K562 (cell line): ENCODE data around the gene HPN. TPM values are rescaled to one million over a fixed set of nuclear protein-coding genes. Genes with fewer than 3 reads are reported as not detected.

Experiments used
- ATAC-seq: fragments of 200-7000 bp; cut with Tn5 transposase; 3 replicates; pipeline ENCODE4 v1.9.1; 2020; ENCODE audit warnings: moderate library complexity
- BruUV-seq: library from RNA; stranded (reverse); fragments of 400-500 nt; replicated peaks from 2 replicates; lab custom pipeline; 2021; lab: Mats Ljungman, UMichigan
- CTCF ChIA-PET: fragments of 300-600 bp; formaldehyde crosslinking; extraction: SDS; loops from one replicate; lab custom pipeline; 2021; ENCODE audit warnings: low intra/inter-chr PET ratio; lab: Yijun Ruan, JAX
- POLR2A ChIA-PET: fragments of 300-600, 350-650 bp; sonication (Branson Sonifier 250); formaldehyde crosslinking; extraction: SDS; loops from one replicate; lab custom pipeline; 2021; ENCODE audit warnings: antibody characterized with exemption, inconsistent platforms; lab: Yijun Ruan, JAX
- DNase-seq, 4 experiments: peaks; one replicate each; pipeline versions ENCODE4 v3.0.0 to v3.0.0-alpha.2; 2011 to 2018; ENCODE audit warnings: low spot score in 3 of 4, mixed read lengths in 3 of 4; ENCODE audit errors: extremely low read depth in 1 of 4
- FAIRE-seq: peaks from 2 replicates; lab custom pipeline; 2011; peaks lifted over from hg19 to GRCh38; lab: Jason Lieb, UNC
- H2AFZ ChIP-seq: 2 replicates; pipeline ENCODE4 v1.6.0; 2011; ENCODE audit warnings: low read depth, low read length, control low read depth, inconsistent platforms
- H3K27ac ChIP-seq: fragments of 200-600 bp; 3 replicates; pipeline ENCODE4 v1.8.0; 2011; ENCODE audit warnings: low read depth, mild to moderate bottlenecking, control low read depth, inconsistent platforms, low read length, moderate library complexity, mixed read lengths; ENCODE audit errors: extremely low read depth
- H3K27me3 ChIP-seq, 2 experiments: fragments of 300-600 bp in 1 of 2; 2 replicates in 1 of 2; 3 replicates in 1 of 2; pipeline versions ENCODE4 v1.6.0 to v1.8.0; 2011; ENCODE audit warnings: inconsistent platforms in 2 of 2, low read length in 2 of 2, mild to moderate bottlenecking in 1 of 2, mixed read lengths in 1 of 2, moderate library complexity in 1 of 2; ENCODE audit not compliant: control insufficient read depth in 2 of 2, insufficient read depth in 2 of 2
- H3K36me3 ChIP-seq: fragments of 300-600 bp; 3 replicates; pipeline ENCODE4 v1.8.0; 2011; ENCODE audit warnings: mild to moderate bottlenecking, low read length, inconsistent platforms; ENCODE audit not compliant: control insufficient read depth, insufficient read depth
- H3K4me1 ChIP-seq, 2 experiments: fragments of 200-600 bp in 1 of 2; replicated peaks in 1 of 2; 2 replicates in 1 of 2; 3 replicates in 1 of 2; pipeline versions ENCODE4 v1.5.1 to v1.8.0; 2011; ENCODE audit warnings: inconsistent platforms in 2 of 2, low read length in 2 of 2, mild to moderate bottlenecking in 1 of 2, mixed read lengths in 1 of 2, moderate library complexity in 1 of 2; ENCODE audit not compliant: control insufficient read depth in 2 of 2, insufficient read depth in 2 of 2
- H3K4me2 ChIP-seq: 2 replicates; pipeline ENCODE4 v1.6.1; 2011; ENCODE audit warnings: low read length, control low read depth, inconsistent platforms, mixed read lengths; ENCODE audit not compliant: insufficient read depth
- H3K4me3 ChIP-seq: fragments of 200-600 bp; sonication (generic), shearing (Covaris generic); 2 replicates; pipeline ENCODE4 v1.5.1; 2016; ENCODE audit warnings: control low read depth, inconsistent platforms
- H3K79me2 ChIP-seq: fragments of 200-600 bp; 3 replicates; pipeline ENCODE4 v1.8.0; 2011; ENCODE audit warnings: low read length, inconsistent platforms; ENCODE audit not compliant: control insufficient read depth, insufficient read depth
- H3K9ac ChIP-seq, 2 experiments: 2 replicates each; pipeline versions ENCODE4 v1.6.0 to v1.6.1; 2011; ENCODE audit warnings: low read depth in 2 of 2, low read length in 2 of 2, control low read depth in 1 of 2, inconsistent platforms in 1 of 2, mild to moderate bottlenecking in 1 of 2, mixed read lengths in 1 of 2; ENCODE audit not compliant: insufficient read depth in 1 of 2
- H3K9me1 ChIP-seq: one replicate; pipeline ENCODE4 v1.6.0; 2011; ENCODE audit warnings: inconsistent platforms, mild to moderate bottlenecking, low read length, moderate library complexity; ENCODE audit not compliant: control insufficient read depth, insufficient read depth
- H3K9me3 ChIP-seq: replicated peaks from 2 replicates; pipeline ENCODE4 v1.5.1; 2011; ENCODE audit warnings: low read depth, low read length, inconsistent platforms; ENCODE audit not compliant: control insufficient read depth, insufficient read depth
- H4K20me1 ChIP-seq: replicated peaks from 2 replicates; pipeline ENCODE4 v1.6.1; 2011; ENCODE audit warnings: low read length, inconsistent platforms, mixed read lengths; ENCODE audit not compliant: control insufficient read depth, insufficient read depth
- CHD2 ChIP-seq: IDR thresholded peaks from 2 replicates; pipeline ENCODE4 v1.6.1; 2011; ENCODE audit warnings: low read depth, low read length
- ETS1 ChIP-seq: conservative IDR thresholded peaks from 2 replicates; pipeline ENCODE4 v1.6.1; 2011; ENCODE audit warnings: low read depth, mild to moderate bottlenecking, low read length; ENCODE audit not compliant: control insufficient read depth
- GABPB1 ChIP-seq: sonication (generic); formaldehyde crosslinking; IDR thresholded peaks from 2 replicates; pipeline ENCODE4 v1.8.0; 2022; ENCODE audit warnings: mild to moderate bottlenecking, missing genetic modification reagents
- HNRNPL ChIP-seq: fragments of 200-400 bp; formaldehyde crosslinking; IDR thresholded peaks from 2 replicates; pipeline ENCODE4 v1.6.1; 2017; ENCODE audit warnings: low read depth, mild to moderate bottlenecking, low read length
- HSF4 ChIP-seq: fragments of 250-450 bp; sonication (Bioruptor Pico); IDR thresholded peaks from 2 replicates; pipeline ENCODE4 v2.1.2; 2022; ENCODE audit warnings: mild to moderate bottlenecking, moderate library complexity, borderline replicate concordance
- NR2C1 ChIP-seq, 2 experiments: fragments of 450-650 bp; IDR thresholded peaks; 2 replicates each; pipeline ENCODE4 v1.6.1; 2017; ENCODE audit warnings: mild to moderate bottlenecking in 2 of 2, antibody characterized with exemption in 1 of 2, inconsistent platforms in 1 of 2, missing compliant biosample characterization in 1 of 2, missing genetic modification characterization in 1 of 2
- PTRF ChIP-seq: fragments of 450-650 bp; IDR thresholded peaks from 2 replicates; pipeline ENCODE4 v1.6.1; 2016; ENCODE audit warnings: mild to moderate bottlenecking, missing genetic modification characterization, missing compliant biosample characterization
- PTTG1 ChIP-seq: fragments of 450-650 bp; IDR thresholded peaks from 2 replicates; pipeline ENCODE4 v1.6.1; 2016; ENCODE audit warnings: low read depth, mild to moderate bottlenecking, missing genetic modification characterization, missing compliant biosample characterization
- PYGO2 ChIP-seq: fragments of 450-650 bp; IDR thresholded peaks from 2 replicates; pipeline ENCODE4 v1.6.1; 2016; ENCODE audit warnings: mild to moderate bottlenecking, missing genetic modification characterization, moderate library complexity, missing compliant biosample characterization
- TCF3 ChIP-seq: sonication (generic); formaldehyde crosslinking; IDR thresholded peaks from 2 replicates; pipeline ENCODE4 v1.4.0; 2020; ENCODE audit warnings: mild to moderate bottlenecking, missing genetic modification reagents
- TRIM28 ChIP-seq: fragments of 450-650 bp; IDR thresholded peaks from 2 replicates; pipeline ENCODE4 v1.6.1; 2017
- U2AF1 ChIP-seq: fragments of 200-400 bp; formaldehyde crosslinking; optimal IDR thresholded peaks from 2 replicates; pipeline ENCODE3; 2017; ENCODE audit warnings: mild to moderate bottlenecking, low read depth, low read length, moderate library complexity
- ZNF644 ChIP-seq: fragments of 200-800 bp; sonication (Bioruptor generic); IDR thresholded peaks from 2 replicates; pipeline ENCODE4 v1.6.1; 2016; ENCODE audit warnings: low read depth, missing genetic modification characterization, missing compliant biosample characterization
- WGBS: fragments of 100-300 bp; shearing (Covaris generic); methylation state at CpG from one replicate; pipeline ENCODE4 v1.1.6; 2016; ENCODE audit warnings: low coverage, mixed read lengths; ENCODE audit not compliant: insufficient coverage; ENCODE audit errors: missing lambda C conversion rate; 5-methylcytosine and 5-hydroxymethylcytosine counted together
- in situ Hi-C: fragments of 300-500 bp; cut with MboI; formaldehyde crosslinking; loops from 4 replicates; pipeline ENCODE4 v1.15.0; 2018; ENCODE audit warnings: inconsistent platforms, mixed read lengths
- intact Hi-C: fragments of 100-400 bp; cut with micrococcal nuclease; formaldehyde crosslinking; loops from 2 replicates; pipeline ENCODE4 v1.14.2; 2022
- polyA plus RNA-seq, 8 experiments: library from polyadenylated mRNA; depleted of rRNA in 4 of 8; stranded (reverse) in 5 of 8; unstranded in 3 of 8; fragments of >200 nt; fragmentation: Nextera tagmentation in 2 of 8; fragmentation: Illumina TruSeq in 1 of 8; extraction: Ambion mirVana in 2 of 8; extraction: Trizol in 1 of 8; gene quantifications; 2 replicates each; pipeline versions ENCODE4 v1.2.1 to v1.2.3, GENCODE V29; 2011 to 2014; ENCODE audit warnings: inconsistent platforms in 1 of 8, missing spikeins in 1 of 8
- total RNA-seq, 7 experiments: library from RNA; depleted of rRNA in 6 of 7; stranded (reverse); fragments of >200 nt in 6 of 7; fragmentation: Illumina TruSeq in 2 of 7; extraction: Trizol in 2 of 7; gene quantifications; 2 replicates each; pipeline versions ENCODE4 v1.2.1 to v1.2.3, GENCODE V29; 2011 to 2021; ENCODE audit warnings: low replicate concordance in 1 of 7
- TF ChIP-seq, protein P1 (sequence below): fragments of 450-650 bp; IDR thresholded peaks from 2 replicates; pipeline ENCODE4 v1.6.1; 2016; ENCODE audit warnings: mild to moderate bottlenecking
- TF ChIP-seq, protein P2 (sequence below): fragments of 250-450 bp; sonication (Bioruptor Pico); IDR thresholded peaks from 2 replicates; pipeline ENCODE4 v1.5.0; 2020; ENCODE audit warnings: mild to moderate bottlenecking

Gene HPN
- total and polyA plus RNA-seq, 9 of the 15 experiments (the other 6 are each of a cell fraction or from before 2014, with no cell fraction given), result 0.10 to 0.20 TPM; not detected in 7

DNA sequence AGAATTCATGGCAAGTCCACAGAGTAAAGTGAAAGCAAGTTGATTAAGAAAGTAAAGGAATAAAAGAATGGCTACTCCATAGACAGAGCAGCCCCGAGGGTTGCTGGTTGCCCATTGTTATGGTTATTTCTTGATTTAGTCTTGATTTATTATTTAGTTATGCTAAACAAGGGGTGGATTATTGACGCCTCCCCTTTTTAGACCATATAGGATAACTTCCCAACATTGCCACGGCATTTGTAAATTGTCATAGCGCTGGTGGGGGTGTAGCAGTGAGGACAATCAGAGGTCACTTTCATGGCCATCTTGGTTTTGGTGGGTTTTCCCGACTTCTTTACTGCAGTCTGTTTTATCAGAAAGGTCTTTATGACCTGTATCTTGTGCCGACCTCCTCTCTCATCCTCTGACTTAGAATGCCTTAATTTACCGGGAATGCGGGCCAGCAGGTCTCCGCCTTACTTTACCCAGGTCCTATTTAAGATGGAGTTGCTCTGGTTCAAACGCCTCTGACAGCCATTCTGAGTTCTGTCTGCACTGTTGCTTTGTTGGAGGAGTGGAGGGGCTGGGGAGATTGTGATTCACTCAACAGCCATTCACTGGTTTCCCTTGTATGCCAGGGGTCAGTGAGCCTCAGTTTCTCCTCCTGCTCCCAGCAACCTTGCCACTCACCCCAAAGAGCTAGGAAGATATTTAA lies 27.6 kb downstream of the HPN start (continued):
- TF ChIP-seq PYGO2 (tag) (peak; percentile 58; the same call in 1 of the 2 replicates), NR2C1 (IDR thresholded peaks at IDR 0.05) (no peak), NR2C1 (tag; IDR thresholded peaks at IDR 0.05) (0 out of 2 replicates have a peak, but pooled peaks have one; percentile 15), PTTG1 (tag) (peak; percentile 67), PTRF (tag) (peak; percentile 60; the same call in 1 of the 2 replicates), TCF3 (no peak)
- TF ChIP-seq, all 486 proteins: peak for 10

DNA sequence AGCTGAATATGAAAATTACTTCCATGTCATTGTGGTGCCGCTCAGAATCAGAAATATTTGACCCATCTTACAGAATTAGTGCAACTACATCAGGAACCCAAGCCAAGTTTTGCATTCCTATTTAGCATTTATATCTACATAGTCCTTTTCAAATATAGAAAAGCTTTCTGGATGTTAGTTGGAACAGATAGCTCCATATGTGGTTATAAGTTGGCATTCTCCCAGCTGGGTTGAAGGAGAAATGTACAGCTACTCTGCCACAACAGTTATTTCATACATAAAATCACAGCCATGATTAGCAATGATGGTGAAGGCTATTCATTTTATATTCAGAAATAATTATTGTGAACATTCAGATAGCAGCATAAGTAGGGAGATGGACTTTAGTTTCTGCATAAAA lies 28.2 kb downstream of the HPN start:
- in situ Hi-C loops (loop anchor here (5.0 kb wide), 1 partner anchor 58 kb away; no protein-coding TSS in a partner anchor), intact Hi-C loops (no loop called here)
- ChIA-PET POLR2A (interaction anchor here (0.6 to 1.4 kb wide), 5 partner anchors 10 to 1024 kb away, joined by 3 to 4 read pairs (median 3); no protein-coding TSS in a partner anchor), CTCF (no interaction called here)
- Histone ChIP-seq H3K4me1 (peaks cover 5 to 21% of the 10 kb centered on the region in 2 experiments; a peak in 3 of 5 replicates), H3K27ac (no peak overlapping the region), H3K36me3 (no peaks in the 10 kb centered on the region), H3K79me2 (no peaks in the 10 kb centered on the region), H3K9ac (no peak overlapping the region), H3K4me3 (no peak overlapping the region), H3K4me2 (no peak overlapping the region), H3K9me1 (no peaks in the 10 kb centered on the region), H3K9me3 (peaks cover 5% of the 10 kb centered on the region; the same call in 1 of the 2 replicates), H4K20me1 (no peaks in the 10 kb centered on the region), H3K27me3 (peaks cover 0 to 14% of the 10 kb centered on the region in 2 experiments; a peak in 2 of 5 replicates), H2AFZ (no peak overlapping the region)
- 31% methylated on average over 1 of the region's 1 CpG for WGBS
- DNase-seq (no peak), ATAC-seq (no peak), FAIRE-seq (no peak)
- BruUV-seq, result no TSS peak
- no peak for TF ChIP-seq U2AF1
- TF ChIP-seq HSF4, result no peak
- no peak for TF ChIP-seq GABPB1 (CRISPR knock-in tag)
- TF ChIP-seq HNRNPL, result no peak
- TF ChIP-seq, protein P1, sequence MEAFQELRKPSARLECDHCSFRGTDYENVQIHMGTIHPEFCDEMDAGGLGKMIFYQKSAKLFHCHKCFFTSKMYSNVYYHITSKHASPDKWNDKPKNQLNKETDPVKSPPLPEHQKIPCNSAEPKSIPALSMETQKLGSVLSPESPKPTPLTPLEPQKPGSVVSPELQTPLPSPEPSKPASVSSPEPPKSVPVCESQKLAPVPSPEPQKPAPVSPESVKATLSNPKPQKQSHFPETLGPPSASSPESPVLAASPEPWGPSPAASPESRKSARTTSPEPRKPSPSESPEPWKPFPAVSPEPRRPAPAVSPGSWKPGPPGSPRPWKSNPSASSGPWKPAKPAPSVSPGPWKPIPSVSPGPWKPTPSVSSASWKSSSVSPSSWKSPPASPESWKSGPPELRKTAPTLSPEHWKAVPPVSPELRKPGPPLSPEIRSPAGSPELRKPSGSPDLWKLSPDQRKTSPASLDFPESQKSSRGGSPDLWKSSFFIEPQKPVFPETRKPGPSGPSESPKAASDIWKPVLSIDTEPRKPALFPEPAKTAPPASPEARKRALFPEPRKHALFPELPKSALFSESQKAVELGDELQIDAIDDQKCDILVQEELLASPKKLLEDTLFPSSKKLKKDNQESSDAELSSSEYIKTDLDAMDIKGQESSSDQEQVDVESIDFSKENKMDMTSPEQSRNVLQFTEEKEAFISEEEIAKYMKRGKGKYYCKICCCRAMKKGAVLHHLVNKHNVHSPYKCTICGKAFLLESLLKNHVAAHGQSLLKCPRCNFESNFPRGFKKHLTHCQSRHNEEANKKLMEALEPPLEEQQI, result no peak
- TF ChIP-seq ETS1, result no peak
- TF ChIP-seq ZNF644 (tag), result no peak
- no peak for TF ChIP-seq TRIM28
- no peak for TF ChIP-seq CHD2
- TF ChIP-seq, protein P2, sequence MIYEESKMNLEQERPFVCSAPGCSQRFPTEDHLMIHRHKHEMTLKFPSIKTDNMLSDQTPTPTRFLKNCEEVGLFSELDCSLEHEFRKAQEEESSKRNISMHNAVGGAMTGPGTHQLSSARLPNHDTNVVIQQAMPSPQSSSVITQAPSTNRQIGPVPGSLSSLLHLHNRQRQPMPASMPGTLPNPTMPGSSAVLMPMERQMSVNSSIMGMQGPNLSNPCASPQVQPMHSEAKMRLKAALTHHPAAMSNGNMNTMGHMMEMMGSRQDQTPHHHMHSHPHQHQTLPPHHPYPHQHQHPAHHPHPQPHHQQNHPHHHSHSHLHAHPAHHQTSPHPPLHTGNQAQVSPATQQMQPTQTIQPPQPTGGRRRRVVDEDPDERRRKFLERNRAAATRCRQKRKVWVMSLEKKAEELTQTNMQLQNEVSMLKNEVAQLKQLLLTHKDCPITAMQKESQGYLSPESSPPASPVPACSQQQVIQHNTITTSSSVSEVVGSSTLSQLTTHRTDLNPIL (CRISPR knock-in tag), result no peak
